Endothelial cell (in vitro differentiated cells): ENCODE measurements around the gene CLEC4G. TPM values are rescaled to one million over a fixed set of nuclear protein-coding genes. Genes with fewer than 3 reads are reported as not detected.

ENCODE experiments used
- DNase-seq: peaks from one replicate; pipeline ENCODE4 v3.0.0; 2021; ENCODE audit warnings: low spot score
- H3K27ac Mint-ChIP-seq: one replicate; pipeline ENCODE4 v1.8.0; 2021; ENCODE audit warnings: mixed read lengths, inconsistent platforms; ENCODE audit not compliant: unreplicated experiment
- H3K27me3 Mint-ChIP-seq: one replicate; pipeline ENCODE4 v1.8.0; 2021; ENCODE audit warnings: mild to moderate bottlenecking, moderate library complexity, mixed read lengths, inconsistent platforms; ENCODE audit not compliant: unreplicated experiment
- H3K36me3 Mint-ChIP-seq: one replicate; pipeline ENCODE4 v1.8.0; 2021; ENCODE audit warnings: mild to moderate bottlenecking, low read depth, mixed read lengths, inconsistent platforms; ENCODE audit not compliant: unreplicated experiment
- H3K4me1 Mint-ChIP-seq: one replicate; pipeline ENCODE4 v1.8.0; 2021; ENCODE audit warnings: mild to moderate bottlenecking, mixed read lengths, inconsistent platforms; ENCODE audit not compliant: unreplicated experiment
- H3K4me3 Mint-ChIP-seq: one replicate; pipeline ENCODE4 v1.8.0; 2021; ENCODE audit warnings: mild to moderate bottlenecking, mixed read lengths, inconsistent platforms; ENCODE audit not compliant: unreplicated experiment
- H3K9me3 Mint-ChIP-seq: one replicate; pipeline ENCODE4 v1.8.0; 2021; ENCODE audit warnings: mixed read lengths, inconsistent platforms; ENCODE audit not compliant: unreplicated experiment
- total RNA-seq: library from RNA; stranded (reverse); fragmentation: NEBNext Ultra II Directional; extraction: Animal tissue kit (Norgen Biotek cat#: 25700); gene quantifications from one replicate; pipeline ENCODE4 v1.2.1, GENCODE V29; 2021; ENCODE audit not compliant: unreplicated experiment
- TF ChIP-seq, protein P1 (sequence below): fragments of 200-600 bp; sonication (generic); IDR thresholded peaks from one replicate; pipeline ENCODE4 v1.5.0; 2021; ENCODE audit warnings: antibody characterized with exemption; ENCODE audit not compliant: unreplicated experiment

CLEC4G gene
- total RNA-seq, 1 donor from 2014 or later: not detected

DNA sequence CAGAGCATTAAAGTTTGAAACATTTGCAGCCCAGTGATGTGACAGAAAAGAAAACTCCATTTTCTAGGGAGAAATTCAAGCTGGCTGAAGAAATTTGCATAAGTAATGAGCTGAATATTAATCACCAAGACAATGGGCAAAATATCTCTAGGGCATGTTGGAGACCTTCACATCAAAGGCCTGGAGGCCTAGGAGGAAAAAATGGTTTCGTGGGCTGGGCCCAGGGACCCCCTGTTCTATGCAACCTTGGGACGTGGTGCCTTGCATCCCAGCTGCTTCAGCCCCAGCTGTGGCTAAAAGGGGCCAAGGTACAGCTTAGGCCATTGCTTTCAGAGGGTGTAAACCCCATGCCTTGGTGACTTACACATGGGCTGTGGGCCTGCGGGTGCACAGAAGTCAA is 25.4 kb upstream of the CLEC4G start:
- no peak overlapping the region for H3K27ac Mint-ChIP-seq
- H3K27me3 Mint-ChIP-seq: peaks cover 2% of the 10 kb centered on the region
- TF ChIP-seq, protein P1, sequence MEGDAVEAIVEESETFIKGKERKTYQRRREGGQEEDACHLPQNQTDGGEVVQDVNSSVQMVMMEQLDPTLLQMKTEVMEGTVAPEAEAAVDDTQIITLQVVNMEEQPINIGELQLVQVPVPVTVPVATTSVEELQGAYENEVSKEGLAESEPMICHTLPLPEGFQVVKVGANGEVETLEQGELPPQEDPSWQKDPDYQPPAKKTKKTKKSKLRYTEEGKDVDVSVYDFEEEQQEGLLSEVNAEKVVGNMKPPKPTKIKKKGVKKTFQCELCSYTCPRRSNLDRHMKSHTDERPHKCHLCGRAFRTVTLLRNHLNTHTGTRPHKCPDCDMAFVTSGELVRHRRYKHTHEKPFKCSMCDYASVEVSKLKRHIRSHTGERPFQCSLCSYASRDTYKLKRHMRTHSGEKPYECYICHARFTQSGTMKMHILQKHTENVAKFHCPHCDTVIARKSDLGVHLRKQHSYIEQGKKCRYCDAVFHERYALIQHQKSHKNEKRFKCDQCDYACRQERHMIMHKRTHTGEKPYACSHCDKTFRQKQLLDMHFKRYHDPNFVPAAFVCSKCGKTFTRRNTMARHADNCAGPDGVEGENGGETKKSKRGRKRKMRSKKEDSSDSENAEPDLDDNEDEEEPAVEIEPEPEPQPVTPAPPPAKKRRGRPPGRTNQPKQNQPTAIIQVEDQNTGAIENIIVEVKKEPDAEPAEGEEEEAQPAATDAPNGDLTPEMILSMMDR: no peak
- no peak overlapping the region for H3K4me3 Mint-ChIP-seq
- peaks cover 9% of the 10 kb centered on the region for H3K36me3 Mint-ChIP-seq
- H3K4me1 Mint-ChIP-seq: no peaks in the 10 kb centered on the region
- no peak for DNase-seq
- peaks cover 18% of the 10 kb centered on the region for H3K9me3 Mint-ChIP-seq

- peaks cover 15% of the 10 kb centered on the region for H3K9me3 Mint-ChIP-seq
- peaks cover 3% of the 10 kb centered on the region for H3K27me3 Mint-ChIP-seq
- TF ChIP-seq, protein P1: no peak
- H3K4me1 Mint-ChIP-seq: no peaks in the 10 kb centered on the region
- peaks cover 9% of the 10 kb centered on the region for H3K36me3 Mint-ChIP-seq
- H3K27ac Mint-ChIP-seq: no peak overlapping the region
- H3K4me3 Mint-ChIP-seq: no peak overlapping the region
- no peak for DNase-seq
These were observed 24.3 kb upstream of the CLEC4G start for GRCh38 chr19:7756258-7756657.

DNA sequence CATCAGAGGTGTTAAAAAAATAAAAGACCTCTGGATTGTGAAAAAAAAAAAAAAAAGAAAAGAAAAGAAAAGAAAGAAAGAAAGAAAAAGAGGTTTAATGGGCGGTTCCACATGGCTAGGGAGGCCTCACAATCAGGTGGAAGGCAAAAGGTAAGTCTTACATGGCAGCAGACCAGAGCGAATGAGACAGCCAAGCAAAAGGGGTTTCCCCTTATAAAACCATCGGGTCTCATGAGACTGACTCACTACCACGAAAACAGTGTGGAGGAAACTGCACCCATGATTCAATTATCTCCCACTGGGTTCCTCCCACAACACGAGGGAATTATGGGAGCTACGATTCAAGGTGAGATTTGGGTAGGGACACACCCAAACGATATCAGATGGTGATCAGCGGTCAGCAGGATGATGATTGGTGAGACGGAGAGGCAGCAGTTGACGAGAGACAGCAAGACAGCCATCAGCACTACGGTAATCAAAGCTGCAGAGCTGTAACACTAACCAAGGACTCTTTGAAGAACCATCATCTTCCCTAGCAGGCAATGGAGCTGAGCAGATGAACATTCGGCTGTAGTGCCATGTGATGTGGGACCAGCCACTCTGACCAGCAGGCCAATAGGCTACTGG is 19.4 kb upstream of the CLEC4G start:
- peaks cover 4% of the 10 kb centered on the region for H3K36me3 Mint-ChIP-seq
- TF ChIP-seq, protein P1: no peak
- no peak for DNase-seq
- no peaks in the 10 kb centered on the region for H3K4me1 Mint-ChIP-seq
- H3K27ac Mint-ChIP-seq: no peak overlapping the region
- H3K9me3 Mint-ChIP-seq: no peaks in the 10 kb centered on the region
- no peak overlapping the region for H3K4me3 Mint-ChIP-seq
- peaks cover 4% of the 10 kb centered on the region for H3K27me3 Mint-ChIP-seq

- Mint-ChIP-seq H3K36me3 (peaks cover 4% of the 10 kb centered on the region), H3K27me3 (peaks cover 6% of the 10 kb centered on the region), H3K4me3 (no peak overlapping the region), H3K9me3 (no peaks in the 10 kb centered on the region), H3K4me1 (no peaks in the 10 kb centered on the region), H3K27ac (no peak overlapping the region)
- TF ChIP-seq, protein P1: no peak
- no peak for DNase-seq
These were observed 16.8 kb upstream of the CLEC4G start for GRCh38 chr19:7748756-7749155.

GRCh38 chr19:7748171-7748570 is 16.3 kb upstream of the CLEC4G start:
- no peak for DNase-seq
- Mint-ChIP-seq H3K9me3 (no peaks in the 10 kb centered on the region), H3K4me3 (no peak overlapping the region), H3K36me3 (peaks cover 4% of the 10 kb centered on the region), H3K4me1 (no peaks in the 10 kb centered on the region), H3K27ac (no peak overlapping the region), H3K27me3 (peaks cover 6% of the 10 kb centered on the region)
- TF ChIP-seq, protein P1: no peak
